IPS-NIHi11 (cell line): Measurements from ENCODE around the gene SEBOX.

Experiments used
- DNase-seq: peaks from one replicate; pipeline ENCODE4 v3.0.0; 2012; ENCODE audit warnings: mixed read lengths, low spot score

Gene SEBOX

DNA sequence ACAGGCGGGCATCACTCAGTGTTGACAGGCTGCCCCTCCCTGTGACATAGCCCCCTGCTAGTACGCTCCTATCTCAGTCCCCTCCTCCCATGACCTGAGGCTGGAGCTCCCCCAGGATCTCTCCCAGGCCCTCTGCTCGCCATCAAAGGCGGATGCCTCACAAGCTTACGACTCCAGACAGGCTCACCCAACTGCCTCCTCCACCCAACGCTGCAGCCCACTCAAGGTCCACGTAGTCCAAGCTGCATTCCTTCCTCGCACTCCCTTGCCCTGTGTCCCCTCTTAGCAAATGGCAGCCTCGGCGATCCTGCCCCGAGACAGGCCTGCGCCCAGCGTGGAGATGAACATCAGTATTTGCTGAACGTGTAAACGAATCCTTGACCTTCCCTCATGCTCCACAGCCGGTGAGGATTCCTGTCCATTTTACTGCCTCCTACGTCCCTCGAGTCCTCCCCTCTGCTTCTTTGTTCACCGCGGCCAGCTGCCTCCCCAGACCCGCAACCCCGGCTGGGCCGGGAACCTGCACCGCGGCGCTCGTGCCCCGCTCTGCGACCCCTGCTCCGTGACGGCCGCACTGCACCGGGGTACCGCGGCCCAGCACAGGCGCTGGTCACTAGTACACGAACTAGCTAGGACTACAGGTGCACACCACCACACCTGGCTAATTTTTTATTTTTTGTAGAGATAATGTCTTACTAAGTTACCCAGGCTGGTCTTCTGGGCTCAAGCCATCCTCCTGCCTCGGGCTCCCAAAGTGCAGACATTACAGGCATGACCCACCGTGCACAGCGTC, 46.8 kb downstream of the SEBOX start:
- DNase-seq: peak; percentile 54

DNA sequence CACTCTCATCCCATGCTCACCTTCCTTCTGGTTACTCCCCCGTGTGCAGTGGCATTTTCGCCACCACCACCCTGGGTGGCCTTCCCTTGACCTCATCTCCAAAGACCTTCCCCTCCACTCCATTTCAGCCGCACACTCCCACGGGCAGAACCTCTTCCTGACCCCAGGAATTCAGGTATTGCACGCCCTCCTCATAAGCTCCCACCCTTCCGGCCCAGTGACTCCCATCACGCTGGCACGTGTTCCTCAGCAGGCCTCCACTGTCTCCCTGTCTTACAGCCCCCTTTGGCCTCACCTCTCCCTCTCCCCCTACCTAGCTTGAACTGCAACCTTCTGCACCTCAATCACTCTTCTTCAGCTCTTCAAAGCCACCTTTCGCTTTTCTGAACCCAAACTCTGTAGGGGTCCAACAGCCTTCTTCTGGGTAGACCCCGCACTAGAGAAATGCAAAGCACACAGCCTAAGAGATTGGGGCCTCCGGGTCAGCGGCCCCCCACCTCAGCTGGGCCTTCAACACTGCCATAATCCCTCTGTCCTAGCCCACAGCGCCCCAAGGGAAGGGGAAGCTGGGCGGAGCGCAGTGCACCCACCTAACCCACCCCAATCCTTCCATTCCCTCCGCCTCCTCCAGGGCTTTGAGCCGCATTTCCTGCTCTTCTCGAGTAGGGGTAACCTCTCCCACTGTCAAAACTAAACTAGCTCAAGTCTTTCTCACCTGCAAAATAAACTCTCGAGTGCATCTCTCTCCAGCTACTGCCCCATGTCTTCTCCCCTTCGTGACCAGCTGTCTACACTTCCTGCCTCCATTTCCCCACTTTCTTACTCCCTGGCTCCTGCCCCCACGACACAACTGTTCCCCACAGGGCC, 47.7 kb downstream of the SEBOX start:
- no peak for DNase-seq

DNA sequence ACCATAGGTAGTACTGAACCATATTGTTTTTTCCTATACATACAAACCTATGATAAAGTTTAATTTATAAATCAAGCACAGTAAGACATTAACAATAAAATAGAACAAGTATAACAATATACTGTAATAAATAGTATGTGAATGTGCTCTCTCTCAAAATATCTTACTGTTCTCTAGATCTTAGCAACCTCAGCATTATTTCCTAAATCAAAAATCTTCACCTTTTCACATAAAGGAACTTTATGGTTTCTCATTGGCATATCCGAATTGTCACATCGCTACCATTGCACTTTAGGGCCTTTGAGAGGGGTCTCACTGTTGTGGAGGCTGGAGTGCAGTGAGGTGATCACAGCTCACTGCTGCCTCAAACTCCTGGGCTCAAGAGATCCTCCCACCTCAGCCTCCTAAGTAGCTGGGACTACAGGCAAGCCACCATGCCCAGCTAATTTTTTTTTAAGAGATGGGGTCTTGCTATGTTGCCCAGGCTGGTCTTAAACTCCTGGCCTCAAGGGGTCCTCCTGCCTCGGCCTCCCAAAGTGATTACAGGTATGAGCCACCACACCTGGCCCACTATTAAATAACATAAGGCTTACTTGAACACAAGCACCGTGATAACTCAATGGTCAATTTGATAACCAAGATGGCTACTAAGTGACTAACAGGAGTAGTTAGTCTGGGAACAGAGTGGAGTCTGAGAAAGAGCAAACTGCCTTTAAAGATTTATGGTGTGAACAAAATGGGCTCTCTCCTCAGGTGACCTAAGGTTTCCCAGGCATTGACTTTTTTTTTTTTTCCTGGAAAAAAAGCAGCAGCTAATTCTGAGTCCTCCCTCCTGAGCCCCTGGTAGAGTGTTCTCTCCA, 48.9 kb downstream of the SEBOX start:
- no peak for DNase-seq

DNA sequence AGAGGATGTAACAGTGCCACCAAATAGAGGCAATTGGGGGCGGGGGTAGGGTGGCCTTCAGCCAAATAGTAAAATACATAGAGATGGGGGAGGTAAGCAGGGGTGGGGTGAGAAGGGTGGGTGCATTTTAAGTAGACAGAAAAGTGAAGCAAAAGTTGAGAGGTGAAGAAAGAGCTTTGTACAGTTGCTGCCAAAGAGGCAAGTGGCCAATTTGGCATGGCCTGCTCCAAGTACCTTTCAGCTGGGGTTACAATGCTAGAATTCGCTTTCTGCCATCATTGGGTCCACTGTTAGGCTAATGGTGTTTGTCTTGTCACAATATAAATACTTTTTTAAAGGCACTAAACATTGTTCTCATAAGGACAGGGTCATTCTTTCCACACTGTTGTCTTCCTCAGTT, 51.2 kb downstream of the SEBOX start:
- no peak for DNase-seq
